Right lobe of liver (tissue), 4 donors: ENCODE results near the gene TMPRSS7.

Experiments
- CTCF ChIP-seq, 4 donors: fragments of 200-600 bp in 3 of 4; fragments of 450-650 bp in 1 of 4; IDR thresholded peaks; one replicate each; pipeline versions ENCODE4 v1.5.1 to v1.8.0; 2016 to 2022; ENCODE audit warnings: antibody characterized with exemption in 4 of 4, mild to moderate bottlenecking in 2 of 4
- POLR2A ChIP-seq: fragments of 450-650 bp; IDR thresholded peaks from one replicate; pipeline ENCODE4 v1.6.1; 2017; ENCODE audit warnings: antibody characterized with exemption, mild to moderate bottlenecking
- donor health status: DM: no; HTN: no; CAD: no.
- donor health status: DM: no; HTN: no; CAD: no.
- donor health status: DM: no; HTN: yes; CAD: no.

GRCh38 chr3:112119962-112120836, 85.7 kb downstream of the TMPRSS7 start:
- TF ChIP-seq POLR2A (no peak), CTCF (IDR thresholded peaks at IDR 0.05) (no peak)
